ENCODE measurements around the gene UST.

UST gene

DNA sequence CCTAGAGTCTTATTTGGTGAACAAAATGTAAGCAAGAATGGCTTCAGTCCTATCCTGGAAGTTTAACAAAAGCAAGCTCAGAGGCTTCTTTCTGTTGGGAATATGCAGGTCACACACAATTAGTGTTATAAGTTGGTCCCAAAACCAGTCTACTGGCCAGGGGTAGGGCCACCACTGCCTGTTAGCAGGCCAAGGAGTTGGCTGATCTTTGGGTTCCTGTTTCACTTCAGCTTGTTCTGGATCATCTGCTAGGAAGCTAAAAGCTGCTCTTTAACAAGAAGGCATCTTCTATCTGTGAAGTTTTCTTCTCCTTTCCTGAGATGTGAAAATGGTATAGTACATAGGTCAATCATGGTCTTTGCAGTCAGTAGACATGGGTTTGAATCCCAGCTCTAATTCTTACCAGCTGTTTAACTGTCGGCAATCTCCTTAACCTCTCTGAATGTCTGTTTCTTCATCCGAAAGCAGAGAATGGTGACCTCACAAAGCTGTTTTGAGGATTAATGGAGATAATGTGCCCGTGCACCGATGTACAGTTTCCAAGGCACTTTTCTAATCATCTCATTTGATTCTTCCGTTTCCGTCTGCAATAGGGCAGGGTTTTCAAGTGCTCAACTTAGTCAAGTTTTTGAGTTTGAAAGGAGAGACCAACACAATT lies 299.5 kb downstream of the UST start:
- TF ChIP-seq, protein P1, sequence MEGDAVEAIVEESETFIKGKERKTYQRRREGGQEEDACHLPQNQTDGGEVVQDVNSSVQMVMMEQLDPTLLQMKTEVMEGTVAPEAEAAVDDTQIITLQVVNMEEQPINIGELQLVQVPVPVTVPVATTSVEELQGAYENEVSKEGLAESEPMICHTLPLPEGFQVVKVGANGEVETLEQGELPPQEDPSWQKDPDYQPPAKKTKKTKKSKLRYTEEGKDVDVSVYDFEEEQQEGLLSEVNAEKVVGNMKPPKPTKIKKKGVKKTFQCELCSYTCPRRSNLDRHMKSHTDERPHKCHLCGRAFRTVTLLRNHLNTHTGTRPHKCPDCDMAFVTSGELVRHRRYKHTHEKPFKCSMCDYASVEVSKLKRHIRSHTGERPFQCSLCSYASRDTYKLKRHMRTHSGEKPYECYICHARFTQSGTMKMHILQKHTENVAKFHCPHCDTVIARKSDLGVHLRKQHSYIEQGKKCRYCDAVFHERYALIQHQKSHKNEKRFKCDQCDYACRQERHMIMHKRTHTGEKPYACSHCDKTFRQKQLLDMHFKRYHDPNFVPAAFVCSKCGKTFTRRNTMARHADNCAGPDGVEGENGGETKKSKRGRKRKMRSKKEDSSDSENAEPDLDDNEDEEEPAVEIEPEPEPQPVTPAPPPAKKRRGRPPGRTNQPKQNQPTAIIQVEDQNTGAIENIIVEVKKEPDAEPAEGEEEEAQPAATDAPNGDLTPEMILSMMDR (IDR thresholded peaks at IDR 0.05; ENCODE audit: low read depth, low read length, poor library complexity, severe bottlenecking), result no peak
- no peak for TF ChIP-seq EZH2phosphoT487 (IDR thresholded peaks at IDR 0.05; ENCODE audit: borderline replicate concordance, low read length)
- Histone ChIP-seq H3K27me3 (ENCODE audit: control insufficient read depth, low read length) (no peaks in the 10 kb centered on the region), H3F3A (ENCODE audit: control insufficient read depth, insufficient read depth) (0 out of 2 replicates have a peak, but pooled peaks cover 3% of the 10 kb centered on the region), H3K27ac (ENCODE audit: low read depth, low read length) (peak overlapping the region; percentile 42; the same call in 1 of the 2 replicates), H3K9me2 (replicated peaks; ENCODE audit: control insufficient read depth, low read length) (no peaks in the 10 kb centered on the region), H3K9me3 (ENCODE audit: control insufficient read depth, insufficient read depth, low read length) (no peaks in the 10 kb centered on the region), H3K4me1 (ENCODE audit: control insufficient read depth, low read length) (peaks cover 34% of the 10 kb centered on the region), H4K20me1 (ENCODE audit: control insufficient read depth, insufficient read depth, low read depth, low read length) (no peaks in the 10 kb centered on the region), H3K79me2 (ENCODE audit: control insufficient read depth, low read length) (no peaks in the 10 kb centered on the region), H3K36me3 (ENCODE audit: control insufficient read depth, low read length) (no peaks in the 10 kb centered on the region), H3K4me2 (ENCODE audit: low read length) (peak overlapping the region; percentile 57), H3K4me3 (ENCODE audit: low read length) (peak overlapping the region; percentile 59)

DNA sequence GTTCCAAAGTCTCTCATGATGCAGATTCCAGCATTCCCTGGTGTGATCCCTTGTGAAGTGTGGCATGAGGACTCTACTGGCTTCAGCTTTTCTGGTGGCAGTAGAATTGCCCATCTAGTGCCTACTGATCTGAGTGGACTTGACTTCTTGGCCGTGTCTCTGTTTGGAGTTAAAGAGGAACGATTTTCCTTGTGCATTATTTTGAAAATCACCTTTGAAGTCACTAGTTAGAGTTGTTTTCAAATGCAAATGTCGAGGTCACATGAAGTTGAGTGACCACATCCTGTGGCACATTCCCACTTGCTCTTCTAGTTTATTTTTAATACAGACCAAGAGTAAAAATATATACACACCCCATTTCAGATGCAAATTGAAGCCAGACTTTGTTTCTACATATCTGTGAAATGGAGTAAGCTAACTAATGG lies 300.0 kb downstream of the UST start:
- H3K79me2 ChIP-seq (ENCODE audit: control insufficient read depth, low read length), result no peaks in the 10 kb centered on the region
- H3K36me3 ChIP-seq (ENCODE audit: control insufficient read depth, low read length), result no peaks in the 10 kb centered on the region
- H3K4me1 ChIP-seq (ENCODE audit: control insufficient read depth, low read length), result peaks cover 34% of the 10 kb centered on the region
- H3K4me2 ChIP-seq (ENCODE audit: low read length), result peak overlapping the region; percentile 57
- no peak for TF ChIP-seq EZH2phosphoT487 (IDR thresholded peaks at IDR 0.05; ENCODE audit: borderline replicate concordance, low read length)
- TF ChIP-seq, protein P1 (IDR thresholded peaks at IDR 0.05; ENCODE audit: low read depth, low read length, poor library complexity, severe bottlenecking), result no peak
- H3K27me3 ChIP-seq (ENCODE audit: control insufficient read depth, low read length), result no peaks in the 10 kb centered on the region
- peak overlapping the region; percentile 42; the same call in 1 of the 2 replicates for H3K27ac ChIP-seq (ENCODE audit: low read depth, low read length)
- H3K9me3 ChIP-seq (ENCODE audit: control insufficient read depth, insufficient read depth, low read length), result no peaks in the 10 kb centered on the region
- no peaks in the 10 kb centered on the region for H4K20me1 ChIP-seq (ENCODE audit: control insufficient read depth, insufficient read depth, low read depth, low read length)
- no peaks in the 10 kb centered on the region for H3K9me2 ChIP-seq (replicated peaks; ENCODE audit: control insufficient read depth, low read length)
- 0 out of 2 replicates have a peak, but pooled peaks cover 3% of the 10 kb centered on the region for H3F3A ChIP-seq (ENCODE audit: control insufficient read depth, insufficient read depth)
- peak overlapping the region; percentile 59 for H3K4me3 ChIP-seq (ENCODE audit: low read length)

DNA sequence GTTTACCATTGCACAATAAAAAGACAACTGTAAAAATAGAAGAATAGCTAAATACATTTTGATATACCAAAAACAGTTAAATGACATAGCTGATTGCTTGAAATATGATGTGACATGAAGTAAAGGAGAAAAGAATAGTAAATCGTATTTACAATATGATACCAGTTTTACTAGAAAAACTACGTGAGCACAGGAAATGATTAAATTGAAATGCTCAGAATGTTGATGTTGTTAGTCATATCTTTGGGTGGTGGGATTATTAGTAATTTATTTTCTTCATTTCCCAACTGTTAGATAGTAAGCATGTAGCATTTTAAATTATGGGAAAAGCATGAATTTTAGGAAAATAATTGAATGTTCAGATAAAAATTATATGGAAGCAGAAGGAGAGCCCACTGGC lies 302.4 kb downstream of the UST start:
- no peak overlapping the region for H3K27ac ChIP-seq (ENCODE audit: low read depth, low read length)
- no peak overlapping the region for H3K4me3 ChIP-seq (ENCODE audit: low read length)
- H3F3A ChIP-seq (ENCODE audit: control insufficient read depth, insufficient read depth), result 0 out of 2 replicates have a peak, but pooled peaks cover 1% of the 10 kb centered on the region
- H4K20me1 ChIP-seq (ENCODE audit: control insufficient read depth, insufficient read depth, low read depth, low read length), result no peaks in the 10 kb centered on the region
- H3K36me3 ChIP-seq (ENCODE audit: control insufficient read depth, low read length), result no peaks in the 10 kb centered on the region
- peaks cover 35% of the 10 kb centered on the region for H3K4me1 ChIP-seq (ENCODE audit: control insufficient read depth, low read length)
- H3K9me2 ChIP-seq (replicated peaks; ENCODE audit: control insufficient read depth, low read length), result no peaks in the 10 kb centered on the region
- H3K4me2 ChIP-seq (ENCODE audit: low read length), result no peak overlapping the region
- no peaks in the 10 kb centered on the region for H3K9me3 ChIP-seq (ENCODE audit: control insufficient read depth, insufficient read depth, low read length)
- H3K27me3 ChIP-seq (ENCODE audit: control insufficient read depth, low read length), result peaks cover 3% of the 10 kb centered on the region; the same call in 1 of the 2 replicates
- TF ChIP-seq, protein P1 (IDR thresholded peaks at IDR 0.05; ENCODE audit: low read depth, low read length, poor library complexity, severe bottlenecking), result no peak
- TF ChIP-seq EZH2phosphoT487 (IDR thresholded peaks at IDR 0.05; ENCODE audit: borderline replicate concordance, low read length), result no peak
- no peaks in the 10 kb centered on the region for H3K79me2 ChIP-seq (ENCODE audit: control insufficient read depth, low read length)
